Measurements from ENCODE around the gene BIRC7. TPM values are rescaled to one million over a fixed set of nuclear protein-coding genes. Genes with fewer than 3 reads are reported as not detected.

The BIRC7 gene
- total RNA-seq, 4 donors from 2014 or later: not detected

GRCh38 chr20:63274381-63275228, 38.9 kb downstream of the BIRC7 start:
- no peaks in the 10 kb centered on the region for H3K9me3 ChIP-seq
- no peak overlapping the region for H3K27ac ChIP-seq (replicated peaks in 1 of 4)
- peak overlapping the region in 2 of 4 donors; percentile 91 to 100 for H3K4me3 ChIP-seq
- TF ChIP-seq EP300 (IDR thresholded peaks at IDR 0.05) (no peak), CTCF (IDR thresholded peaks at IDR 0.05) (no peak), POLR2A (IDR thresholded peaks at IDR 0.05; ENCODE audit: low read depth) (no peak)
- peaks cover 37 to 44% (median 41%) of the 10 kb centered on the region in 4 donors for H3K36me3 ChIP-seq
- no peaks in the 10 kb centered on the region for H3K27me3 ChIP-seq
- H3K4me1 ChIP-seq: peaks cover 21 to 42% (median 31%) of the 10 kb centered on the region in 4 donors
- DNase-seq (ENCODE audit: extremely low spot score): no peak
- WGBS: 74% methylated on average over 17 of the region's 17 CpGs
- intact Hi-C loops (cut with DNase I): no loop called here

GRCh38 chr20:63275825-63276224, 40.1 kb downstream of the BIRC7 start:
- DNase-seq (ENCODE audit: extremely low spot score): no peak

GRCh38 chr20:63276956-63277355, 41.3 kb downstream of the BIRC7 start:
- H3K27me3 ChIP-seq: no peaks in the 10 kb centered on the region
- intact Hi-C loops (cut with DNase I): no loop called here
- no peaks in the 10 kb centered on the region for H3K9me3 ChIP-seq
- no peak overlapping the region for H3K27ac ChIP-seq (replicated peaks in 1 of 4)
- DNase-seq (ENCODE audit: extremely low spot score): no peak
- H3K4me1 ChIP-seq: peaks cover 16 to 35% (median 26%) of the 10 kb centered on the region in 4 donors
- H3K4me3 ChIP-seq: no peak overlapping the region
- peaks cover 50 to 68% (median 64%) of the 10 kb centered on the region in 4 donors for H3K36me3 ChIP-seq
- TF ChIP-seq POLR2AphosphoS5 (IDR thresholded peaks at IDR 0.05): no peak
- TF ChIP-seq POLR2A (IDR thresholded peaks at IDR 0.05; ENCODE audit: low read depth): no peak
- no peak for TF ChIP-seq CTCF (IDR thresholded peaks at IDR 0.05)
- TF ChIP-seq EP300 (IDR thresholded peaks at IDR 0.05): no peak
- 100% methylated on average over 3 of the region's 20 CpGs for WGBS

More at GRCh38 chr20:63275825-63276224, 40.1 kb downstream of the BIRC7 start:
- H3K27me3 ChIP-seq: no peaks in the 10 kb centered on the region
- H3K27ac ChIP-seq (replicated peaks in 1 of 4): no peak overlapping the region
- H3K4me1 ChIP-seq: peaks cover 21 to 42% (median 31%) of the 10 kb centered on the region in 4 donors
- H3K9me3 ChIP-seq: no peaks in the 10 kb centered on the region
- no peak for TF ChIP-seq POLR2A (IDR thresholded peaks at IDR 0.05; ENCODE audit: low read depth)
- TF ChIP-seq POLR2AphosphoS5 (IDR thresholded peaks at IDR 0.05): no peak
- no peak for TF ChIP-seq CTCF (IDR thresholded peaks at IDR 0.05)
- no peak for TF ChIP-seq EP300 (IDR thresholded peaks at IDR 0.05)
- intact Hi-C loops (cut with DNase I): no loop called here
- peaks cover 49 to 56% (median 53%) of the 10 kb centered on the region in 4 donors for H3K36me3 ChIP-seq
- WGBS: 90% methylated on average over 13 of the region's 18 CpGs
- H3K4me3 ChIP-seq: no peak overlapping the region

GRCh38 chr20:63277466-63278272, 42.0 kb downstream of the BIRC7 start:
- WGBS: 96% methylated on average over 25 of the region's 30 CpGs
- Histone ChIP-seq H3K9me3 (no peaks in the 10 kb centered on the region), H3K27me3 (no peaks in the 10 kb centered on the region), H3K4me1 (peaks cover 14 to 30% (median 23%) of the 10 kb centered on the region in 4 donors), H3K27ac (replicated peaks in 1 of 4) (no peak overlapping the region), H3K36me3 (peaks cover 54 to 75% (median 72%) of the 10 kb centered on the region in 4 donors), H3K4me3 (no peak overlapping the region)
- no peak for DNase-seq (ENCODE audit: extremely low spot score)
- intact Hi-C loops (cut with DNase I): no loop called here
- no peak for TF ChIP-seq POLR2AphosphoS5 (IDR thresholded peaks at IDR 0.05)
- no peak for TF ChIP-seq CTCF (IDR thresholded peaks at IDR 0.05)
- no peak for TF ChIP-seq EP300 (IDR thresholded peaks at IDR 0.05)
- no peak for TF ChIP-seq POLR2A (IDR thresholded peaks at IDR 0.05; ENCODE audit: low read depth)
